Glomerular visceral epithelial cell (primary cell): ENCODE measurements around the gene CCR8.

Source experiments
- DNase-seq: peaks from one replicate; pipeline ENCODE4 v3.0.0-alpha.2; 2016; ENCODE audit errors: extremely low spot score

Gene CCR8

GRCh38 chr3:39329493-39329892 lies at the start of gene CCR8:
CCR8 (plus strand) TSS chr3:39329709; CDS start chr3:39332332, 2,623 bp downstream.
- no peak for DNase-seq

GRCh38 chr3:39279745-39280517 lies 49.6 kb upstream of the CCR8 start, which contains the start of gene CX3CR1:
CX3CR1 (minus strand) TSS chr3:39280036; CDS start chr3:39266509, 13,527 bp downstream.
- no peak for DNase-seq

DNA sequence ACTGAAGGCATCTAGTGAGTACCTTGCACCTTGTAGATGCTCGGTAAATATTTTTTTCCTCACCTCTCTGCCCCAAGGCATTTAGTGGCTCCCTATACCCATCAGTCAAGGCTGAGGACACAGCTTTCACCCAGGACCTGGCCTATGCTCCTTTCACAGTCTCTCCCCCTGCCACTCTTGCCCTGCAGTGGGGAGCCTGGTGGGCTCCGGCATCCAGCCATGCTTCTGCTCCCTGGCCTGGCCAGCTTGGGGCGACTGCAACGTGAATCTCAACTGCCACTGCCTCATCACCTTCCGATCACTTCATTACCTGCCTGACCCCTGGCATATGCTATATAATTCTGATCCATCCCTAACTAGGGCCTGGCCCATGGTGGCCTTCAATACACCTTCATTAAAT lies 48.9 kb upstream of the CCR8 start:
- no peak for DNase-seq

GRCh38 chr3:39281533-39281932 lies 48.0 kb upstream of the CCR8 start:
- no peak for DNase-seq

DNA sequence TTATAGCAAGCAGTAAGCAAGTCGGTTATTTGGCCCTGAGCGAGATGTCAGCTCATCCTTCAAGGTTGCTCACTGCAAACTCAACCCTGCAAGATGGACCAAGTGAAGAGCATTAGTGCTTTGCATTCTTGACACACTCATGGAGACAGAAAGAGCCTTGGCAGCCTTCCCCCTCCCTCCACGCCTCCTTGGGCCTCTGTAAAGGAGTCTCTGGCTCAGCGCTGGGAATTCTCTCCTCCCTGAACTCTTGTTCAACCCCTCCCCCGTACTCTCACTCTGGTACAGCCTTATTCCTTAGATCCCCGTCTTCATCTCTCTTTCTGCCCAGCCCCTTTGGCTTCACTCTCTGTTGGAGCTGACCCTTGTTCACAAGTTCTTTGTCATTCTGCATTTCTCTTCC lies 47.5 kb upstream of the CCR8 start:
- no peak for DNase-seq

DNA sequence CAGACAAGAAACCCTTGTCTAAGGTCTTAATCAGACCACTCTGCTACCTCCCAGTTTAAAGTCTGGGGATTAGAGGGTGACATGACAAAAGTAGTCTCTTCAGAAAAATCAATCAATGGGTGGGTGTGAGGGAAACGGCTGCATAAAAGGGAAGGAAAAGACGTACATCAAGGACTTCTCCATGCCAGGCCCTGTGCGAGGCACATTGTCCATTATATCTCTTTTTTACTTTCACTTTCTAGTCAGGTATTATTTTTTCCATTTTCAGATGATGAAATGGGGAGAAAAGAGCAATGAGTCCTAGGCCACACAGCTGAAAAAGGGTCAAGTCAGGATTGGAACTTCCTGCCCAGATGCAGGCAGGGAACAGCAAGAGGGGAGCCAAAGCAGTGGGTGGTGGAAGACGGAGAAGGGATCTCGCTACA lies 45.0 kb upstream of the CCR8 start:
- no peak for DNase-seq

- no peak for DNase-seq
These were observed 44.2 kb upstream of the CCR8 start for GRCh38 chr3:39285332-39285731.

DNA sequence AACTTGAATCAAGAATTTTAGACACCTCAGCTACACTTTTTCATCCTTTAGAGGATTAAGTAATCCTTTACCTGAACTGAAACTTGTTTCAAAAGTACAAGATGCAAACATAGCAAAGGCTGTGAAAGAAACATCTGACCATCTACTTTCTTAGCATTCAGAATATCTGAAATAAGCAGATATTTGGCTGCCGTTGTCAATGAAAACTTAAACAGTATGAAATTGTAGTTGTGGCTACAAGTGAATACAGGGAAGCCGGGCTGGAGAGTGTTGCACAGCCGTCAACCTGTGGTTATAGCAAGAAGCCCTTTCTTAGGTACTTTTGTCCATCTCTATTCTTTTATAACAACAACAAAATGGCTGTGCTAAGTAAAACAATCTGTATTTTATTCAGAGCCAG lies 42.7 kb upstream of the CCR8 start:
- no peak for DNase-seq

DNA sequence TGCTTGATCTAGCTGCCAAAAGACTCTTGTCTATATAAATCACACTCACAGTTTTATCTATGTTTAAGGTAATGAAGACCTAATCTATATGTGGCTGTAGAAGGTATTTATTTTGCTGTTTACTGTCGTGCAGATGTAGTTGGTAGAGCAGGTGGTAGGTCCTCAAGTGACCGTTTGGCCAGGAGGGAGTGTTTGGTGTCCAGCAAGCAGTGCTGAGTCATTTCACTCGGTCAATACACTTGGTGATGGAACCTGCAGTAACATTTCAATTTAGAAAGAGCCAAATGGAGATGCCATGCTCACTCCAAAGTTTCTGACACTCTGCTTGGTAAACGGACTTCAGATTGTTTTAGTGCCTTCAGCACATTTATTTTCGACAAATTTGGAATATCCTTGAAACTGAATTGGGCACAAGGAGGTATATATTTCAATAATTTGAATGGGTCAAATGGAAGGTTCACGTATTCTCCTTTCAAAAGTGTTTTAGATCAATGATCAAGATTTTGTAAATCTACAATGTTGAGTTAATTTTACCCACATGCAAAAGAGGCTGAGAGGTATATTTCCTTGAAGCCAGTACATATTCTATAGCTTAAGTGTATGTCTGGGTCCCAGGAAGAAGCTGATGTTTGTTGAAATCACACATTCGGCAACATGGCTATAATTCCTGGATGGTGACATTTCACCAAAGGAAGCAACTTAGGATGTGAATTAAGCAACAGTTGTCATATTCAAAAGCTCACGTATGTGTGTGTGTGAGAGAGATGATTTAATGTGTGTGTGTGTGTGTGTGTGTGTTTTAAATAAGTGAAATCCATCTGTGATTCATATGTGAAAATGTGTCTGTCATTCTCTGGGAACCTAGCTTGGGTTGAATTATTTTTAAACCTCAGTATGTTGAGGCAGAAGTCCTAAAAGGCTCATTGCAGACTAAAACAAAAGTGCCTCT lies 42.0 kb upstream of the CCR8 start:
- no peak for DNase-seq

GRCh38 chr3:39288300-39288808 lies 41.2 kb upstream of the CCR8 start:
- DNase-seq = peak; percentile 86

DNA sequence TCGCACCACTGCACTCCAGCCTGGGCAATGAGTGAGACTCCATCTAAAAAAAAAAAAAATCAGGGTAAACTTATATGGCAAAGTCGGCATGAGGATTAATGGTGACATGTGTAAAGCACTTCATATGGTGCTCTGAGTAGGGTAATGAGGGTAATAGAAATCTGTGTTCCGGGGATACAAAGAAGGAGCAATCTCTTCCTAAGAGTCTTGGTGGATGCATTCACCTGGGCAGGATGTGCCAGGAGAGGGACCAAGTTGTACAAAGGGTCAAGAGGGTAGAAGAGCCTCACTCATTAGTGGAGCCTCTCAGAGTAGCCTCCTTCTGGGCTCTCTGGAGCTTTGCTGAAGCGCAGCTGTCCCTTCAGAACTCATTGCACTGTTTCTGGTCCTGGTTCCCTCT lies 40.4 kb upstream of the CCR8 start:
- DNase-seq = no peak

- no peak for DNase-seq
These were observed 39.3 kb upstream of the CCR8 start for GRCh38 chr3:39290255-39290654.

GRCh38 chr3:39291903-39292329 lies 37.6 kb upstream of the CCR8 start:
- DNase-seq = peak; percentile 51

DNA sequence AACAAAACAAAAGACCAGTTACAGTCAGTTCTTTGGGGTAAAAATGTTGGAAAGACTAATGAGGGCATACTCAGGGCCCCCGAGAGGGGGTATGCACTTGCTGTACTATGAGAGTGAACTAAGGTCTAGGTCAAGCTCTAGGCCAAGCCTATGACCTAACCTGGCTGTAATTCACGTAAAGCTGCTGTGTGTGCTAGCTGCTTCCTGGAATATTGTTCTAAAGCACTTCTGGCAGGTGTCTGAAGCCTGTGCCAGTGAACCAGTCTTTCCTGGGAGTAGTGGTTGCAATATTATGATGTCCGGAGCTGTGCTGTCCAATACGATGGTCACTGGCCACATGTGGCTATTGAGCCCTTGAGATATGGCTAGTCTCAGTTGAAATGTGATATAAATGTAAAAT lies 36.5 kb upstream of the CCR8 start:
- no peak for DNase-seq

- DNase-seq = no peak
These were observed 34.9 kb upstream of the CCR8 start for GRCh38 chr3:39294446-39295183.

- DNase-seq = no peak
These were observed 34.2 kb upstream of the CCR8 start for GRCh38 chr3:39295184-39295775.

DNA sequence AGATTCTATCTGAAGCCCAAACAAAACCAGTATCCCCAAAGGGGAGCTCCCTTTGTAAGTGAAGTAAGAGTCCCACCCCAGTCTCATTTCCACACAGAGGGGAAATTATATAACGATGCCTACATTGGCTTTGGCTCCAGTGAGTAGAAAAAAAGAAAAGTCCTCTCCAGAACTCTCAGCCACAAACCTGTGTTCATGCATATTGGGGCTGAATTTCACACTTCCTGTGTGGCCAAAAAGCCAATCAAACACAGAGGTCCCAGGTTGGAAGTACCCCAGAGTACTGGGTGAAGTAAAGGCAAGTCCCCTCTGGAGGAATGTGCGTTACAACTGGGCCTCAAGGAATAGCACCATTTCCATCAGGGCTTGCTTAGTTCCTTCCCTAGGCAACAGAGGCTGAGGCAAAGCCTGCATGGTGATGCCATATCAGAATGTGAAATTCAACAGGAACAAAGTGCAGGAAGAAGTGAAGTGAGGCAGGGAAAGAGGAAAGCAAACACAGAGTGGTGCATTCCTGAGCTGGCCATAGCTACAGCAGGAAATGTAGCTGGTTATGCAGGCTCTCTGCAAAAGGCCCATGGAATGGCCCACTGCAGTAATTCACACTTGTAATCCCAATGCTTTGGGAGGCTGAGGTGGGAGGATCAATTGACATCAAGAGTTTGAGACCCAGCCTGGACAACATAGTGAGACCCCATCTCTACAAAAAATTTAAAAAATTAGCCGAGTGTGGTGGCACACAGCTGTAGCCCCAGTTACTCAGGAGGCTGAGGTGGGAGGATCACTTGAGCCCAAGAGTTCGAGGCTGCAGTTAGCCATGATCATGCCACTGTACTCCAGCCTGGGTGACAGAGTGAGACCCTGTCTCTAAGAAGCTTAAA lies 33.1 kb upstream of the CCR8 start:
- no peak for DNase-seq

- no peak for DNase-seq
These were observed 30.2 kb upstream of the CCR8 start for GRCh38 chr3:39299279-39299678.

GRCh38 chr3:39302178-39302577 lies 27.3 kb upstream of the CCR8 start:
- DNase-seq = no peak

DNA sequence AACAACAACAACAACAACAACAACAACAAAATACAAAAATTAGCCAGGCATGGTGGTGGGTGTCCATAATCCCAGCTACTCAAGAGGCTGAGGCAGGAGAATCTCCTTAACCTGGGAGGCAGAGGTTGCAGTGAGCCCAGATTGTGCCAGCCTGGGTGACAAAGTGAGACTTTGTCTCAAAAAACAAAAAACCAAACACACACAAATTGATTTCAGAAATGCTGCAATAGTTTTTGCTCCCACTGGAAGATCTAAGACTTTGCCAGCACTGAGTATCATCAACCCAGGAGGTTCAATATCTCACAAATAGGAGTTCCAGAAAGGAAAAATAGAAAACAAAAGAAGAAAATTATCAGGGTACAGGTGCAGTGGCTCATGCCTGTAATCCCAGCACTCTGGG lies 16.2 kb upstream of the CCR8 start:
- no peak for DNase-seq
